Measurements from ENCODE around the gene LRTM1. TPM values are rescaled to one million over a fixed set of nuclear protein-coding genes. Genes with fewer than 3 reads are reported as not detected.

The LRTM1 gene
- not detected for polyA plus RNA-seq (2012; ENCODE audit: insufficient read depth, insufficient read length, low read depth)

DNA sequence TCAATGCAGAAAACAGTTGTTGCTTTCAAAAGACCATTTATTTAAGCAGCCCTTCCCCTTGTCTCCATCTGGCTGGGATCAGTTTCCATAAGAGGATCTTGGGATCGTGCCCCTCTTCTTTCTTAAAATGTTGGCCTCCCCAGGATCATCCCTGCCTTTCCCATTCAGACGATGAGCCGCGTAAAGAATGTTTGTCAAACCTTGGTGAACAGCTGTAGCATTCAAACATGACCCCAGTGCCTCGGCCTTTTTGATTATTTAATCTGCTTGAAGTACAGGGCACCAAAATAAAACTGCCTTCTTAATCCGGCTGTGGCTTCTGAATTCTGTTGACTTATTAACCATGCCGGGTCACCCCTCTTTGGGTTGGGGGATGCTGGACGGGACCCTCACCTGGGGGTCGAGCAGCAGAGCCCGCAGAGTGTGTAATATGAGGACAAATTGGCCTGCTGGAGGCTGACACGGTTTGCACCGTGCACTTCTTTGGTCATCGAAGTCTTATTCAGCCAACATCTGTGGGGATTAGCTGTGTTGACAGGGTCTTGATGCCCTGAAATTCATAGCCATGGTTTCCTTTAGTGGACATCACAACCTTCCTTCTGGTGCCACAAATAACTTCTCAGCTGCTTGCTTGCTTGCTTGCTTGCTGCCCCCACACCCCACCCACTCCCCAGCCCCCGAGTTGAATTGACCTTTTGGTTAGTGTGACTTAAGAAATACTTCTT, at the start of gene LRTM1:
LRTM1 (minus strand) TSS at position 14 of the 725 bp plus-strand sequence. CDS start 148 bp downstream, outside the sequence.
- no peaks in the 10 kb centered on the region for H3K27me3 ChIP-seq
- no peaks in the 10 kb centered on the region for H3K9me3 ChIP-seq
- no peaks in the 10 kb centered on the region for H3K4me1 ChIP-seq
- no peak for DNase-seq
- H3K4me3 ChIP-seq (ENCODE audit: low read depth, low read length): no peak within 1 kb of the TSS
- H3K36me3 ChIP-seq: no peaks in the 10 kb centered on the region
- TF ChIP-seq, protein P1, sequence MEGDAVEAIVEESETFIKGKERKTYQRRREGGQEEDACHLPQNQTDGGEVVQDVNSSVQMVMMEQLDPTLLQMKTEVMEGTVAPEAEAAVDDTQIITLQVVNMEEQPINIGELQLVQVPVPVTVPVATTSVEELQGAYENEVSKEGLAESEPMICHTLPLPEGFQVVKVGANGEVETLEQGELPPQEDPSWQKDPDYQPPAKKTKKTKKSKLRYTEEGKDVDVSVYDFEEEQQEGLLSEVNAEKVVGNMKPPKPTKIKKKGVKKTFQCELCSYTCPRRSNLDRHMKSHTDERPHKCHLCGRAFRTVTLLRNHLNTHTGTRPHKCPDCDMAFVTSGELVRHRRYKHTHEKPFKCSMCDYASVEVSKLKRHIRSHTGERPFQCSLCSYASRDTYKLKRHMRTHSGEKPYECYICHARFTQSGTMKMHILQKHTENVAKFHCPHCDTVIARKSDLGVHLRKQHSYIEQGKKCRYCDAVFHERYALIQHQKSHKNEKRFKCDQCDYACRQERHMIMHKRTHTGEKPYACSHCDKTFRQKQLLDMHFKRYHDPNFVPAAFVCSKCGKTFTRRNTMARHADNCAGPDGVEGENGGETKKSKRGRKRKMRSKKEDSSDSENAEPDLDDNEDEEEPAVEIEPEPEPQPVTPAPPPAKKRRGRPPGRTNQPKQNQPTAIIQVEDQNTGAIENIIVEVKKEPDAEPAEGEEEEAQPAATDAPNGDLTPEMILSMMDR (IDR thresholded peaks at IDR 0.05; ENCODE audit: low read depth, low read length): no peak

DNA sequence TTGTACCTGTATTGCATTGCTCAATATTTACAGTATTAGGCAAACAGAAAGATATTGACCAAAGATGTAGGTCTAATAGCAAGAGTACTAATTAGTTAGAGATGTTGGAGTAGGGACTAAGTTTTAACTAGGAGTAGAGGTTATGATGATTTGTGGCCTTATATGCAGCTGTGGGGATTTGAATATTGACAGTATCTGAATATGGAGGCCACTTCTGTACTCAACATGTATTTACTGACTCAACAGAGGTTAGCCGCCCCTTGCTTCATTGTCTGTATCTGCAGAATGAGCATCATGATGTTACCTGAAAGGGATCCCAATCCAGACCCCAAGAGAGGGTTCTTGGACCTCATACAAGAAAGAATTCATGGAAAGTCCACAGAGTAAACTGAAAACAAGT, 49.6 kb upstream of the LRTM1 start:
- DNase-seq: no peak
- H3K4me3 ChIP-seq (ENCODE audit: low read depth, low read length): no peak overlapping the region
- TF ChIP-seq, protein P1 (IDR thresholded peaks at IDR 0.05; ENCODE audit: low read depth, low read length): no peak
- H3K9me3 ChIP-seq: no peaks in the 10 kb centered on the region
- no peaks in the 10 kb centered on the region for H3K27me3 ChIP-seq
- no peaks in the 10 kb centered on the region for H3K4me1 ChIP-seq
- H3K36me3 ChIP-seq: no peaks in the 10 kb centered on the region

DNA sequence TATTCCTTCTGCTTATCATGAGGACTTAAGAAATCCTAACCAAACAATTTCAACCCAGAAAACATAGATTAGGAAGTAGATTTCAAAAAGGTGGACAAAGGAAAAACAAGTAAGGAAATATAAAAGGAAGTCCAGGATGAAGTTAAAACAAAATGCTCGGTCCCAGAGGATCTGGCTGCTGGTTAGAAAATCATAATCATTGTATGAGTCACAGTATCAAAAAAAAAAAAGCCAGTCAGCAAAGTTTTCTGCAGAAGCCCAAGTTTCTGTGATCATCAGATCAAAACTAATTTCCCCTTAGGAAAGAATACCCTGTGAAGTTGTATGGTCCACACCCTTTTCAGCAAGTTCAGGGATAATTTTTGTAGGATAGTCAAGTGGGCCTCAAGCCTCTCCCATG, 43.0 kb upstream of the LRTM1 start:
- no peak for DNase-seq
- H3K27me3 ChIP-seq: no peaks in the 10 kb centered on the region
- H3K4me3 ChIP-seq (ENCODE audit: low read depth, low read length): no peak overlapping the region
- H3K9me3 ChIP-seq: no peaks in the 10 kb centered on the region
- TF ChIP-seq, protein P1 (IDR thresholded peaks at IDR 0.05; ENCODE audit: low read depth, low read length): no peak
- no peaks in the 10 kb centered on the region for H3K36me3 ChIP-seq
- no peaks in the 10 kb centered on the region for H3K4me1 ChIP-seq

DNA sequence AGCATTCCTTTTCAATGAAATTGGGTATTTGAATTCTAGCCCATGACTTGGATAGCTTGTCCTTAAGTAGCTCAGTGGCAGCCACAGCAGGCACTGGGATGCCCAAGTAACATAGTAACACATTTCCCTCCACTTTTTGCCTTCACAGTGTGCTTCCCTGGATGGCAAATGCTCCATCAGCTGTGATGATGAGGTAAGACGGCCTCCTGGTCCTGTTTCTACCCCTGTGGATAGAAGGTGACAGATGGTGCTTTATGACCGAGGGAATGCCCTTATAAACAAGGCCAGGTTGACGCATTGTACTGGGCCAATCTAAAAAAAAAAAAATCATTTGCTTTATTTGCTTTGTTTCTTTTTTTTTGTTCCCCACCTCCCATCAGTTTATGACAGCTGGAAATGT, 41.8 kb upstream of the LRTM1 start:
- Histone ChIP-seq H3K4me1 (no peaks in the 10 kb centered on the region), H3K36me3 (no peaks in the 10 kb centered on the region), H3K27me3 (no peaks in the 10 kb centered on the region), H3K9me3 (no peaks in the 10 kb centered on the region), H3K4me3 (ENCODE audit: low read depth, low read length) (no peak overlapping the region)
- no peak for DNase-seq
- TF ChIP-seq, protein P1 (IDR thresholded peaks at IDR 0.05; ENCODE audit: low read depth, low read length): no peak

DNA sequence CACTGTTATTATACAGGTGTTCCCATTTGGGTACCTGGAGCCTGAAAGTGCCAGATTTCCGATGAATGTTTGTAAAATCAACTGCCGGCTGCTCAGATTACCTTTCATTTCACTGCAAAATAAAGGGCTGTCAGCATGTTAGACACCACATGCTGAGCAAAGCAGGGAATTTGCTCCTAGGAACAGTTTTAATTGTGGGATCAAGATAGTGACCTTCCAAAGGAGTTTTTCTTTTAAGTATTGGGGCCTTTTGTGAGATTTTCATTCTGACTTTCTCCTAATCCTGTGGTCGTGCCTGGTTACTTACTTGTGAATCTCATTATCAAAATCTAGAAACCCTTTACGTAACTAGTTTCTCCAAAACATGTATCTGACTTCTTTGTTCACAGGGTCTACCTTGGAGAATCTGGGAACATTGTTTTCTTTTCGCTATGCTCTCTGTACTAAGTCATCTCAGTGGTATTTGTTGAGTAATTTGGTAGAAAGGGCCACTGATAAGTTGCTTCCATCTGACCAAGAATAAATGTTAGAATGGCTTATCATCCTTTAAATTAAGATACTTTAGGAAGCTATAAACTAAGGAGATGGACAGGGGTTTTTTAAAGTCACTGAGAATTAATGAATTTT, 40.8 kb upstream of the LRTM1 start:
- Histone ChIP-seq H3K4me1 (no peaks in the 10 kb centered on the region), H3K36me3 (no peaks in the 10 kb centered on the region), H3K27me3 (no peaks in the 10 kb centered on the region), H3K9me3 (no peaks in the 10 kb centered on the region), H3K4me3 (ENCODE audit: low read depth, low read length) (no peak overlapping the region)
- no peak for DNase-seq
- TF ChIP-seq, protein P1 (IDR thresholded peaks at IDR 0.05; ENCODE audit: low read depth, low read length): no peak

DNA sequence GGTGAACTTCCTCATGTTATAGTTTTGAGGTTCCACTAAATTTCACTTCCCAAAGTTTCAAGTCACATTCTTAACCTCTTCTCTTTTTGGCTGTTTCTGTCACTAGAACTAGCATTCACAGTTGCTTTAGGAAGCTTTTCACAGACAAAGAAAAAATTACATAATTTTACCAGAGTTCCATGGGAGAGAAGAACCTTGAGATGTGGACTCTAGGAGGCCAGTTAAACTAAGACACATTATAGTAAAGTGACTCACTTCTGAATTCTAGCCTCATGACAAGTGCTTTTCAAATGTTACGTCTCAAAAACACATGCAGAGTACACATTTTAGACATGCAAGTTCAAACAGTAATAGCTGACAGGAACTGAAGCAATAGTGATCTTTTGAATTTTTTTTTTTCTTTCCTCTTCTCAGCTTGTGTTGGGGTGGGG, 39.9 kb upstream of the LRTM1 start:
- Histone ChIP-seq H3K27me3 (no peaks in the 10 kb centered on the region), H3K9me3 (no peaks in the 10 kb centered on the region), H3K36me3 (no peaks in the 10 kb centered on the region), H3K4me3 (ENCODE audit: low read depth, low read length) (no peak overlapping the region), H3K4me1 (no peaks in the 10 kb centered on the region)
- DNase-seq: no peak
- TF ChIP-seq, protein P1 (IDR thresholded peaks at IDR 0.05; ENCODE audit: low read depth, low read length): no peak
